GM19468 (cell line): ENCODE results near the gene RAB4A.
"Not testable (repeated sequence)": the region's sequence is repeated elsewhere in the genome, so short reads cannot be mapped to it uniquely, and the experiment has no call there.

Source experiments
- ATAC-seq: cut with Tn5 transposase; IDR thresholded peaks from one replicate; pipeline ENCODE4 v1.9.1; 2021; ENCODE audit warnings: mild to moderate bottlenecking, moderate library complexity, moderate number of reproducible peaks; ENCODE audit not compliant: unreplicated experiment; ENCODE audit errors: extremely low read depth

The RAB4A gene

DNA sequence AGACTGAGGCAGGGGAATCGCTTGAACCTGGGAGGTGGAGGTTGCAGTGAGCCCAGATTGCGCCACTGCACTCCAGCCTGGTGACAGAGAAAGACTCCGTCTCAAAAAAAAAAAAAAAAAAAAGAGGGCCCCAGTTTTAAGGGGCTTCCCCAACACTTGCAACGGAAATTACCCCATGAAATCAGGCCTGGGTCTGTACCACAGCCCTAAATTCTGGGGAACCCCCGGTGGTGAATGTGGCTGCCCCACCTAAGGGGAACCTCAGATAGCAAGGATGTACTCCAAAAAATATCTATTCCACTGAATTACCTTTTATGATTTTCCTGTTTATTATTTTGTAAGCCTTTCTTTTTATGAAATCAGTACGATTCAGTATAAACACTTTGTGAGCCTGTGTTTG is 56.9 kb downstream of the RAB4A start:
- ATAC-seq: not testable (repeated sequence)

DNA sequence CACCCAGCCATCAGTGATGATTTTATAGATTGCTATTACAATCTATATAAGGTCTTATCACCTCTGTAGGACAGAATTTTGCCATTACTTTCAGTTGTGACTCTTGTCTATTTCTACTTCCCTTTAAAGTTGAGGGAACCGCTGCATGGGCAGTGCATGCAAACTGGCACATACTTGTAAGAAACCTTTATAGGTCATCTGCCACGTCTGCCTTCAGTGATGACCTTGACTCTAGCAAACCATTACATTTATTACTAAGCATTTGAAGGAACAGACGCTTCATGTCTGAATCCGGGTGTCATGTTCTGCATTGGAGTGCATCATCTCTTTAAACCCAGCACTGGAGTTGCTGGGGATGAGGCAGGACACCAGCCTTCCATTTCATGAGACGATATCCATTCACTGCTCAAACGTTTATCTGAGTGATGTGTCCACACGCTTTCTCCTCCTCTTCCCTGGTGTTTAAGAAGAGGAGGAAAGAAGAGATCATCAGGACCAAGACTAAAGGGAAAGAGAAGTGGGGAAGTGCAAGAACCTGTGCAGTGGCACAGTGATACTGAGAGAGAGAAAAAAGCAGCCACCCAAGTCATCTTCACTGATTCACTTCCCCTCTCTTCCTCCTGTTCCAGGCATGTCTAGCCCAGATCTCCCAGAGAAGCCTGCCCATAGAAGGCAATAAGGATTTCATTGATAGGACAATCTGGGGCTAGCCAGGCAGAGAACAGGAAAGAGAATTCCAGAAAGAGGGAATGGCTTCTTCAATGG is 57.9 kb downstream of the RAB4A start:
- ATAC-seq: no peak

GRCh38 chr1:229334269-229334668 is 63.4 kb downstream of the RAB4A start:
- no peak for ATAC-seq

- no peak for ATAC-seq
These were observed 63.8 kb downstream of the RAB4A start for GRCh38 chr1:229334716-229335115.

GRCh38 chr1:229336345-229336744 is 65.4 kb downstream of the RAB4A start:
- no peak for ATAC-seq

GRCh38 chr1:229339086-229339485 is 68.2 kb downstream of the RAB4A start:
- ATAC-seq: no peak

DNA sequence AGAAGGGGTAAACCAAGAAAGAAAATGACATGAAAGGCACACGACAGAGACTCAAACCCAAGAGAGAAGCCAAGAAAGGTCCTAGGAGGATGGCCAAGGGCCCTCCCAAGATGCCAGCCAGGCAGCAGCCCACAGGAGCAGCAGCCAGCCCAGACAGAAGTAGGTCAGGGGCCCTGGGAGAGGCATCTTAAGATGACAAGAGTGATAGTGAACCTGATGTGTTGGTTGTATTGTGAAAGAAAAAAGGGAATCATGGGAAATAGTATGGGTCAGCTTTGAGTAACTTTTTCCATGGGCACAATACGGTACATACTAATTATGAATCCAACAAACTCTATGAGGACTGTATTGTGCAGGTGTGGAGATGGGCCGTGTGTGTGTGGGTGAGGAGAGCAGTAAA is 68.6 kb downstream of the RAB4A start:
- no peak for ATAC-seq

DNA sequence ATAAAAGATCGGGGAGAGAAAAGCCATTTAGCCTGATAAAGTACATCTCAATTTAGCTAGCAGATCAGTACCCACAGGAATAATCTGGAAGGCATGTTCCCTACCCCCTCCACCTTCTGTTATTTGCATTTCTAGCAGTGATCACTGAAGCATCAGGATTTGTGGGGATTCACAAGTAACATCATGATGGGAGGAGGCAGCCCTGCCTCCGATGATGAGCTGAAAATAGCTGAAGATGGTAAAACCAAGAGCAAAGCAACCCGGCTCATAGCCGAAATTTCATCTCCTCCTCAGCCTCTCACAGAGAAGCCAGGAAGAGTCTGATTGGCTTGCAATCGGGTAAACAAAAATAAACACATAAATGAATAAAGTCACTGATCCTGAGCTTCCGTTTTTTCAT is 69.6 kb downstream of the RAB4A start:
- no peak for ATAC-seq

DNA sequence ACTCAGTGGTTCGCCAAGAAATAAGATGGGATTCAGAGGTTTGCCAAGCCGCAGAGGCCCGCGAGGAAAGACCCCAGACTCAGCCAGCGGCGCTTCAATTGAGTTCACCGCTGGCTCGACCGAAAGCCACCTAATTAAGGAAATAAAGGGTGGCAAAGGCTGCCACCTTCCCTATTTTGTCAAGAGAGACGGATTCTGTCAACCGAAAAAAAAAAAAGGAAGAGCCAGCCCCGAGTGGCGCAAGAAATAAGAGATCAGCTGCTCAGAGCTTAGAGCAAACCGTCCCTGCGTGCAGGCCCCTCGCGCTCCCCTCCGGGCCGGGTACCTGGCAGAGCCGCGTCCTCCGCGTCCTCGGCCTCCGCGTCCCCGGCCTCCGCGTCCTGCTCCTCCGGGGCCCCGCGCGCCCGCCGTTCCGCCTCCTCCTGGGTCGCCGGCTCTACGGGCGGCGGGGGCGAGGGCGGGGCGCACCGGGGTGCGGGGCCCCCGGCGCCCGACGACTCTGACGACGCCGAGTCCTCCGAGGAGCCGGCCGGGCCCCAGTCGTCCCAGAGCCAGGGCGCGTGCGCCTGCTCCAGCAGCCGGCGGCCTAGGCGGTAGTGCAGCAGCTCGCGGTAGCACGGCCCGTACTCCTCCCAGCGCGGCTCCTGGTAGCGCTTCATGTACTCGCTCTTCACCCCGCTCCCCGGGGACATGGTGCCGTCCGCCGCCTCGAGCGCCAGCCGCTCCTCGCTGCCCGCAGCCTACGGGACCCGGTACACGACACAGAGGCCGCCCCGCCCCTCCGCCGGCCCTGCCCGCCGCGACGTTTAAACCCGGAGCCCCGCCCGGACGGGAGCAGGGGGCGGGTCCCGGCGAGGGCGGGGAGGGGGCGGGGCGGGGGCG is 71.1 kb downstream of the RAB4A start:
- ATAC-seq: peak; percentile 34

- peak; percentile 29 for ATAC-seq
These were observed 72.0 kb downstream of the RAB4A start, which contains the start of gene CCSAP for GRCh38 chr1:229342656-229343569. Gene CCSAP (minus strand): TSS chr1:229343047. CDS start chr1:229342465, 582 bp downstream.

GRCh38 chr1:229344139-229344538 is 73.2 kb downstream of the RAB4A start:
- no peak for ATAC-seq

- ATAC-seq: no peak
These were observed 74.2 kb downstream of the RAB4A start for GRCh38 chr1:229344937-229345684.

- ATAC-seq: no peak
These were observed 76.6 kb downstream of the RAB4A start for GRCh38 chr1:229347528-229347927.

- ATAC-seq: no peak
These were observed 78.8 kb downstream of the RAB4A start for GRCh38 chr1:229349463-229350385.

- no peak for ATAC-seq
These were observed 82.1 kb downstream of the RAB4A start for GRCh38 chr1:229352975-229353374.

GRCh38 chr1:229354226-229354625 is 83.3 kb downstream of the RAB4A start:
- ATAC-seq: no peak
